ENCODE results near the gene WDR89.

Gene WDR89

GRCh38 chr14:63641473-63642228 lies at the start of gene WDR89:
Gene WDR89 (minus strand): TSS chr14:63641871. CDS start chr14:63599942, 41,929 bp downstream.
- TF ChIP-seq TSHZ2 (CRISPR knock-in tag; IDR thresholded peaks at IDR 0.05) (peak; percentile 24; the same call in 1 of the 2 replicates), PPARA (CRISPR knock-in tag; IDR thresholded peaks at IDR 0.05; ENCODE audit: borderline replicate concordance) (no peak), ARNTL (CRISPR knock-in tag; IDR thresholded peaks at IDR 0.05; ENCODE audit: borderline replicate concordance, low read depth) (no peak), ZNF8 (CRISPR knock-in tag; IDR thresholded peaks at IDR 0.05) (no peak), PATZ1 (CRISPR knock-in tag; IDR thresholded peaks at IDR 0.05; ENCODE audit: borderline replicate concordance) (0 out of 2 replicates have a peak, but pooled peaks have one; percentile 31)
- peak; percentile 94 for ATAC-seq

- ATAC-seq: no peak
- TF ChIP-seq TCF4 (CRISPR knock-in tag; IDR thresholded peaks at IDR 0.05; ENCODE audit: borderline replicate concordance): no peak
Measured at GRCh38 chr14:63689132-63689531, 47.5 kb upstream of the WDR89 start.

GRCh38 chr14:63686926-63687325 lies 45.3 kb upstream of the WDR89 start:
- no peak for TF ChIP-seq ZNF565 (CRISPR knock-in tag; conservative IDR thresholded peaks at IDR 0.05; ENCODE audit: low read depth)
- no peak for TF ChIP-seq PPARA (CRISPR knock-in tag; IDR thresholded peaks at IDR 0.05; ENCODE audit: borderline replicate concordance)
- no peak for TF ChIP-seq ARNTL (CRISPR knock-in tag; IDR thresholded peaks at IDR 0.05; ENCODE audit: borderline replicate concordance, low read depth)
- no peak for TF ChIP-seq ZNF8 (CRISPR knock-in tag; IDR thresholded peaks at IDR 0.05)
- no peak for TF ChIP-seq PATZ1 (CRISPR knock-in tag; IDR thresholded peaks at IDR 0.05; ENCODE audit: borderline replicate concordance)
- TF ChIP-seq POU6F1 (CRISPR knock-in tag; IDR thresholded peaks at IDR 0.05; ENCODE audit: borderline replicate concordance, low read depth): no peak
- no peak for TF ChIP-seq CREB5 (CRISPR knock-in tag; IDR thresholded peaks at IDR 0.05; ENCODE audit: low read depth)
- no peak for TF ChIP-seq TSHZ2 (CRISPR knock-in tag; IDR thresholded peaks at IDR 0.05)
- TF ChIP-seq ISL1 (CRISPR knock-in tag; IDR thresholded peaks at IDR 0.05): no peak
- no peak for TF ChIP-seq ZNF70 (CRISPR knock-in tag; IDR thresholded peaks at IDR 0.05)
- no peak for ATAC-seq

GRCh38 chr14:63685401-63685800 lies 43.7 kb upstream of the WDR89 start:
- ATAC-seq: no peak
- TF ChIP-seq ZNF70 (CRISPR knock-in tag; IDR thresholded peaks at IDR 0.05): no peak
- TF ChIP-seq PPARA (CRISPR knock-in tag; IDR thresholded peaks at IDR 0.05; ENCODE audit: borderline replicate concordance): no peak
- no peak for TF ChIP-seq SNAI2 (CRISPR knock-in tag; IDR thresholded peaks at IDR 0.05)
- TF ChIP-seq OSR1 (CRISPR knock-in tag; IDR thresholded peaks at IDR 0.05): no peak
